GM21515 (cell line): ENCODE data around the gene RHBDF2.

Experiments used
- ATAC-seq: cut with Tn5 transposase; IDR thresholded peaks from one replicate; pipeline ENCODE4 v1.9.1; 2021; ENCODE audit not compliant: unreplicated experiment

Gene RHBDF2

GRCh38 chr17:76501018-76501826, at the start of gene RHBDF2:
Gene RHBDF2 (minus strand): TSS chr17:76501423. CDS start chr17:76481524, 19,899 bp downstream.
- ATAC-seq, result peak; percentile 62

- ATAC-seq, result no peak
These were observed 48.3 kb upstream of the RHBDF2 start for GRCh38 chr17:76549539-76549938.

GRCh38 chr17:76549215-76549518, 47.9 kb upstream of the RHBDF2 start:
- ATAC-seq, result no peak

GRCh38 chr17:76548378-76549214, 47.4 kb upstream of the RHBDF2 start:
- no peak for ATAC-seq

GRCh38 chr17:76547642-76548202, 46.5 kb upstream of the RHBDF2 start:
- no peak for ATAC-seq

- ATAC-seq, result no peak
These were observed 46.0 kb upstream of the RHBDF2 start for GRCh38 chr17:76547183-76547641.

- ATAC-seq, result no peak
These were observed 45.4 kb upstream of the RHBDF2 start for GRCh38 chr17:76546556-76547182.

GRCh38 chr17:76545918-76546555, 44.8 kb upstream of the RHBDF2 start:
- ATAC-seq, result no peak

GRCh38 chr17:76544546-76545365, 43.5 kb upstream of the RHBDF2 start:
- no peak for ATAC-seq

- no peak for ATAC-seq
These were observed 42.8 kb upstream of the RHBDF2 start for GRCh38 chr17:76543826-76544545.

- ATAC-seq, result no peak
These were observed 42.2 kb upstream of the RHBDF2 start for GRCh38 chr17:76543482-76543825.

- ATAC-seq, result no peak
These were observed 41.8 kb upstream of the RHBDF2 start for GRCh38 chr17:76542984-76543383.

- no peak for ATAC-seq
These were observed 41.3 kb upstream of the RHBDF2 start for GRCh38 chr17:76542566-76542971.

GRCh38 chr17:76541739-76542454, 40.7 kb upstream of the RHBDF2 start:
- no peak for ATAC-seq

GRCh38 chr17:76540381-76541300, 39.4 kb upstream of the RHBDF2 start:
- ATAC-seq, result no peak

GRCh38 chr17:76539631-76540271, 38.5 kb upstream of the RHBDF2 start, which contains the start of gene PRCD:
Gene PRCD (plus strand): TSS chr17:76540044. CDS start chr17:76540142, 98 bp downstream.
- ATAC-seq, result no peak

GRCh38 chr17:76538941-76539570, 37.8 kb upstream of the RHBDF2 start:
- no peak for ATAC-seq
